SK-N-SH treated with all-trans-retinoic acid at 6 μM for 48 hours (cell line): ENCODE data around the gene HSDL1.

Experiments
- ATAC-seq: fragments of 200-7000 bp; cut with Tn5 transposase; 3 replicates; pipeline ENCODE4 v1.9.1; 2020; ENCODE audit warnings: mild to moderate bottlenecking, moderate library complexity
- ARNTL ChIP-seq: fragments of 450-650 bp; formaldehyde crosslinking; IDR thresholded peaks from 2 replicates; pipeline ENCODE4 v1.5.0; 2020; ENCODE audit warnings: low read depth, mild to moderate bottlenecking, moderate library complexity, borderline replicate concordance
- BACH2 ChIP-seq: fragments of 250-450 bp; sonication (Bioruptor Pico); IDR thresholded peaks from 2 replicates; pipeline ENCODE4 v1.9.0; 2021; ENCODE audit warnings: mild to moderate bottlenecking, borderline replicate concordance
- CSDC2 ChIP-seq: fragments of 250-450 bp; sonication (Bioruptor Pico); IDR thresholded peaks from 2 replicates; pipeline ENCODE4 v1.5.0; 2020; ENCODE audit warnings: mild to moderate bottlenecking, moderate library complexity
- ESRRG ChIP-seq: fragments of 250-450 bp; sonication (Bioruptor Pico); IDR thresholded peaks from 2 replicates; pipeline ENCODE4 v1.6.1; 2021; ENCODE audit warnings: mild to moderate bottlenecking
- GLIS3 ChIP-seq: fragments of 250-450 bp; sonication (Bioruptor Pico); IDR thresholded peaks from 2 replicates; pipeline ENCODE4 v1.5.0; 2020; ENCODE audit warnings: mild to moderate bottlenecking, moderate library complexity
- OSR1 ChIP-seq: fragments of 250-450 bp; sonication (Bioruptor Pico); IDR thresholded peaks from 2 replicates; pipeline ENCODE4 v1.8.0; 2022; ENCODE audit warnings: moderate library complexity, mild to moderate bottlenecking, inconsistent platforms
- PPARA ChIP-seq: fragments of 250-450 bp; sonication (Bioruptor Pico); IDR thresholded peaks from 2 replicates; pipeline ENCODE4 v1.5.0; 2020; ENCODE audit warnings: mild to moderate bottlenecking, borderline replicate concordance
- RARB ChIP-seq: fragments of 250-450 bp; sonication (Bioruptor Pico); IDR thresholded peaks from 2 replicates; pipeline ENCODE4 v1.8.0; 2021; ENCODE audit warnings: mild to moderate bottlenecking, moderate library complexity
- SNAI2 ChIP-seq: fragments of 250-450 bp; sonication (Bioruptor Pico); IDR thresholded peaks from 2 replicates; pipeline ENCODE4 v1.5.0; 2020; ENCODE audit warnings: mild to moderate bottlenecking, moderate library complexity
- TCF4 ChIP-seq: fragments of 250-450 bp; sonication (Bioruptor Pico); IDR thresholded peaks from 2 replicates; pipeline ENCODE4 v1.8.0; 2021; ENCODE audit warnings: mild to moderate bottlenecking, moderate library complexity, borderline replicate concordance
- TOX ChIP-seq: fragments of 250-450 bp; sonication (Bioruptor Pico); IDR thresholded peaks from 2 replicates; pipeline ENCODE4 v1.8.0; 2021; ENCODE audit warnings: mild to moderate bottlenecking, moderate library complexity, borderline replicate concordance
- ZC3H10 ChIP-seq: fragments of 250-450 bp; sonication (Bioruptor Pico); IDR thresholded peaks from 2 replicates; pipeline ENCODE4 v1.5.1; 2021; ENCODE audit warnings: mild to moderate bottlenecking, moderate library complexity
- ZFP3 ChIP-seq: fragments of 250-450 bp; sonication (Bioruptor Pico); IDR thresholded peaks from 2 replicates; pipeline ENCODE4 v1.5.0; 2020; ENCODE audit warnings: mild to moderate bottlenecking, moderate library complexity
- ZFP30 ChIP-seq: fragments of 450-650 bp; formaldehyde crosslinking; IDR thresholded peaks from 2 replicates; pipeline ENCODE4 v1.5.0; 2022; ENCODE audit warnings: mild to moderate bottlenecking, moderate library complexity
- ZNF565 ChIP-seq: fragments of 450-650 bp; formaldehyde crosslinking; conservative IDR thresholded peaks from 2 replicates; pipeline ENCODE4 v1.5.0; 2020; ENCODE audit warnings: low read depth, mild to moderate bottlenecking, moderate library complexity
- ZNF70 ChIP-seq: fragments of 450-650 bp; formaldehyde crosslinking; IDR thresholded peaks from 2 replicates; pipeline ENCODE4 v1.5.0; 2020; ENCODE audit warnings: mild to moderate bottlenecking, moderate library complexity
- ZNF8 ChIP-seq: fragments of 450-650 bp; formaldehyde crosslinking; IDR thresholded peaks from 2 replicates; pipeline ENCODE4 v1.5.0; 2020; ENCODE audit warnings: mild to moderate bottlenecking, moderate library complexity
- TF ChIP-seq, protein P1 (sequence below): fragments of 250-450 bp; sonication (Bioruptor Pico); IDR thresholded peaks from 2 replicates; pipeline ENCODE4 v1.5.0; 2020; ENCODE audit warnings: mild to moderate bottlenecking, moderate library complexity
- TF ChIP-seq, protein P2 (sequence below): fragments of 250-450 bp; sonication (Bioruptor Pico); IDR thresholded peaks from 2 replicates; pipeline ENCODE4 v1.5.1; 2020; ENCODE audit warnings: low read depth, mild to moderate bottlenecking, moderate library complexity
- TF ChIP-seq, protein P3 (sequence below): fragments of 250-450 bp; sonication (Bioruptor Pico); IDR thresholded peaks from 2 replicates; pipeline ENCODE4 v1.5.1; 2021; ENCODE audit warnings: mild to moderate bottlenecking, moderate library complexity
- TF ChIP-seq, protein P4 (sequence below): fragments of 250-450 bp; sonication (Bioruptor Pico); IDR thresholded peaks from 2 replicates; pipeline ENCODE4 v1.8.0; 2020; ENCODE audit warnings: mild to moderate bottlenecking, moderate library complexity, borderline replicate concordance

Gene HSDL1

DNA sequence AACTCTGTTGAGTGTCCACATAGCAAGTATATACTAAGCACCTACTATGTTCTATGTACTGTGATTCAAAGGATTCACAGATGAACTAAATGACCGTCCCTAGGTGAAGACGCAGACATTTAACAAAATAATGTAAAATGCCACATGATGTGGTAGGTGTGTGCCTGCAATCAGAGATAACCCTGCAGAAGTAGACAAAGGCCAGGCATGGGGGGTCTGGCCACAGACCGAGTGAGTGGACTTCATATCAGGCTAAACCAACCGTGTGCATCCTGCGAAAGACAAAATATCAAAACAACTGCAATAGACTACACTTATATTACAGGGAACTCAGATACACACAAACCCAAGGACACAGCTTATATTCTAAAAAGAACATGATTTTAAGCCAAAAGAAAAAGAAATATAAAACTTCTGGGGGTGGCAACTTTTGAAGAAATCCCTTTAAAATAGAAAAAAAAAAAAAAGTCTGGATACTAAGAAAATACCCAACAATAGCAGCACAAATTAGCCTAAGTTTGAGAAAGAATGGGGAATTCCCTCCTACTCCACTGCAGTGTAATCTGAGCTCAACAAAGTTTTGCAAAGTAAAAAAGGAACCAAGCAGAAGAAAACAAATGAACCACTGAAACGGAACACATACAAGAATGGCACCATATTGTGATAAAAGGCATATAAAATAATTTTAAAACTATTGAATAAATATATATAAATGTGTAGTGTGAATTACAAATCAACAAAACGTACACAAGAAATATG lies 12.3 kb downstream of the HSDL1 start:
- no peak for TF ChIP-seq ZFP3
- no peak for TF ChIP-seq ZNF8 (CRISPR knock-in tag)
- no peak for TF ChIP-seq SNAI2 (CRISPR knock-in tag)
- TF ChIP-seq ZNF70 (CRISPR knock-in tag), result no peak
- no peak for TF ChIP-seq TOX (CRISPR knock-in tag)
- no peak for TF ChIP-seq ZNF565 (CRISPR knock-in tag)
- TF ChIP-seq BACH2 (CRISPR knock-in tag), result no peak
- TF ChIP-seq, protein P1, sequence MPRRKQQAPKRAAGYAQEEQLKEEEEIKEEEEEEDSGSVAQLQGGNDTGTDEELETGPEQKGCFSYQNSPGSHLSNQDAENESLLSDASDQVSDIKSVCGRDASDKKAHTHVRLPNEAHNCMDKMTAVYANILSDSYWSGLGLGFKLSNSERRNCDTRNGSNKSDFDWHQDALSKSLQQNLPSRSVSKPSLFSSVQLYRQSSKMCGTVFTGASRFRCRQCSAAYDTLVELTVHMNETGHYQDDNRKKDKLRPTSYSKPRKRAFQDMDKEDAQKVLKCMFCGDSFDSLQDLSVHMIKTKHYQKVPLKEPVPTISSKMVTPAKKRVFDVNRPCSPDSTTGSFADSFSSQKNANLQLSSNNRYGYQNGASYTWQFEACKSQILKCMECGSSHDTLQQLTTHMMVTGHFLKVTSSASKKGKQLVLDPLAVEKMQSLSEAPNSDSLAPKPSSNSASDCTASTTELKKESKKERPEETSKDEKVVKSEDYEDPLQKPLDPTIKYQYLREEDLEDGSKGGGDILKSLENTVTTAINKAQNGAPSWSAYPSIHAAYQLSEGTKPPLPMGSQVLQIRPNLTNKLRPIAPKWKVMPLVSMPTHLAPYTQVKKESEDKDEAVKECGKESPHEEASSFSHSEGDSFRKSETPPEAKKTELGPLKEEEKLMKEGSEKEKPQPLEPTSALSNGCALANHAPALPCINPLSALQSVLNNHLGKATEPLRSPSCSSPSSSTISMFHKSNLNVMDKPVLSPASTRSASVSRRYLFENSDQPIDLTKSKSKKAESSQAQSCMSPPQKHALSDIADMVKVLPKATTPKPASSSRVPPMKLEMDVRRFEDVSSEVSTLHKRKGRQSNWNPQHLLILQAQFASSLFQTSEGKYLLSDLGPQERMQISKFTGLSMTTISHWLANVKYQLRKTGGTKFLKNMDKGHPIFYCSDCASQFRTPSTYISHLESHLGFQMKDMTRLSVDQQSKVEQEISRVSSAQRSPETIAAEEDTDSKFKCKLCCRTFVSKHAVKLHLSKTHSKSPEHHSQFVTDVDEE (CRISPR knock-in tag), result no peak
- no peak for TF ChIP-seq PPARA (CRISPR knock-in tag)
- TF ChIP-seq, protein P2, sequence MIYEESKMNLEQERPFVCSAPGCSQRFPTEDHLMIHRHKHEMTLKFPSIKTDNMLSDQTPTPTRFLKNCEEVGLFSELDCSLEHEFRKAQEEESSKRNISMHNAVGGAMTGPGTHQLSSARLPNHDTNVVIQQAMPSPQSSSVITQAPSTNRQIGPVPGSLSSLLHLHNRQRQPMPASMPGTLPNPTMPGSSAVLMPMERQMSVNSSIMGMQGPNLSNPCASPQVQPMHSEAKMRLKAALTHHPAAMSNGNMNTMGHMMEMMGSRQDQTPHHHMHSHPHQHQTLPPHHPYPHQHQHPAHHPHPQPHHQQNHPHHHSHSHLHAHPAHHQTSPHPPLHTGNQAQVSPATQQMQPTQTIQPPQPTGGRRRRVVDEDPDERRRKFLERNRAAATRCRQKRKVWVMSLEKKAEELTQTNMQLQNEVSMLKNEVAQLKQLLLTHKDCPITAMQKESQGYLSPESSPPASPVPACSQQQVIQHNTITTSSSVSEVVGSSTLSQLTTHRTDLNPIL, result no peak
- no peak for TF ChIP-seq TCF4
- TF ChIP-seq ESRRG (CRISPR knock-in tag), result no peak
- TF ChIP-seq ARNTL (CRISPR knock-in tag), result no peak
- TF ChIP-seq RARB (CRISPR knock-in tag), result no peak

DNA sequence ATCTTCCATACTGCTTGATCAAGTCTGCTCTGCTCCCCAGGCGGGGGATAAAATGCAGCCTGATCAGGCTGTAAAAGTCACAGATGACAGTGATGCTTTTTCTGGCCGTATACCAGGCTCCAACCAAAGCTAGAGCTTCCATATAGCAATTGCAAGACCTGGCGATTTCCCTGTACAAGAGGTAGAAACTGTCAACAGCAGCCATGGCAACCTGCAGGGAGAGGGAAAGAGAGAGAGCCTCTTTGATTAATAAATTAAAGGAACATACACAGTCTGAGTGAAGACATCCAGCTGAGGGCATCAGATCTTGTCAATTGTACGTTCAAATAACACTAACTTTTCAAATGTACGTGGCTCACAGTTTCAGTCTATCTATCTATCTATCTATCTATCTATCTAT lies 13.9 kb downstream of the HSDL1 start:
- TF ChIP-seq, protein P1 (CRISPR knock-in tag), result no peak
- TF ChIP-seq ESRRG (CRISPR knock-in tag) (no peak), TCF4 (no peak), SNAI2 (CRISPR knock-in tag) (no peak), CSDC2 (no peak), PPARA (CRISPR knock-in tag) (no peak), GLIS3 (CRISPR knock-in tag) (no peak), OSR1 (CRISPR knock-in tag) (no peak), ZNF565 (CRISPR knock-in tag) (no peak), RARB (CRISPR knock-in tag) (no peak), ARNTL (CRISPR knock-in tag) (no peak), TOX (CRISPR knock-in tag) (no peak), ZFP30 (CRISPR knock-in tag) (no peak), BACH2 (CRISPR knock-in tag) (no peak), ZC3H10 (CRISPR knock-in tag) (no peak), ZNF8 (CRISPR knock-in tag) (no peak), ZNF70 (CRISPR knock-in tag) (no peak)
- TF ChIP-seq, protein P2, result no peak
- TF ChIP-seq, protein P3, sequence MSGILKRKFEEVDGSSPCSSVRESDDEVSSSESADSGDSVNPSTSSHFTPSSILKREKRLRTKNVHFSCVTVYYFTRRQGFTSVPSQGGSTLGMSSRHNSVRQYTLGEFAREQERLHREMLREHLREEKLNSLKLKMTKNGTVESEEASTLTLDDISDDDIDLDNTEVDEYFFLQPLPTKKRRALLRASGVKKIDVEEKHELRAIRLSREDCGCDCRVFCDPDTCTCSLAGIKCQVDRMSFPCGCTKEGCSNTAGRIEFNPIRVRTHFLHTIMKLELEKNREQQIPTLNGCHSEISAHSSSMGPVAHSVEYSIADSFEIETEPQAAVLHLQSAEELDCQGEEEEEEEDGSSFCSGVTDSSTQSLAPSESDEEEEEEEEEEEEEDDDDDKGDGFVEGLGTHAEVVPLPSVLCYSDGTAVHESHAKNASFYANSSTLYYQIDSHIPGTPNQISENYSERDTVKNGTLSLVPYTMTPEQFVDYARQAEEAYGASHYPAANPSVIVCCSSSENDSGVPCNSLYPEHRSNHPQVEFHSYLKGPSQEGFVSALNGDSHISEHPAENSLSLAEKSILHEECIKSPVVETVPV (CRISPR knock-in tag), result no peak
- TF ChIP-seq, protein P4, sequence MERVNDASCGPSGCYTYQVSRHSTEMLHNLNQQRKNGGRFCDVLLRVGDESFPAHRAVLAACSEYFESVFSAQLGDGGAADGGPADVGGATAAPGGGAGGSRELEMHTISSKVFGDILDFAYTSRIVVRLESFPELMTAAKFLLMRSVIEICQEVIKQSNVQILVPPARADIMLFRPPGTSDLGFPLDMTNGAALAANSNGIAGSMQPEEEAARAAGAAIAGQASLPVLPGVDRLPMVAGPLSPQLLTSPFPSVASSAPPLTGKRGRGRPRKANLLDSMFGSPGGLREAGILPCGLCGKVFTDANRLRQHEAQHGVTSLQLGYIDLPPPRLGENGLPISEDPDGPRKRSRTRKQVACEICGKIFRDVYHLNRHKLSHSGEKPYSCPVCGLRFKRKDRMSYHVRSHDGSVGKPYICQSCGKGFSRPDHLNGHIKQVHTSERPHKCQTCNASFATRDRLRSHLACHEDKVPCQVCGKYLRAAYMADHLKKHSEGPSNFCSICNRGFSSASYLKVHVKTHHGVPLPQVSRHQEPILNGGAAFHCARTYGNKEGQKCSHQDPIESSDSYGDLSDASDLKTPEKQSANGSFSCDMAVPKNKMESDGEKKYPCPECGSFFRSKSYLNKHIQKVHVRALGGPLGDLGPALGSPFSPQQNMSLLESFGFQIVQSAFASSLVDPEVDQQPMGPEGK (CRISPR knock-in tag), result no peak
- no peak for ATAC-seq

More for the DNA sequence above, 12.3 kb downstream of the HSDL1 start:
- no peak for ATAC-seq
